HG03060 (cell line): ENCODE results near the gene CAMK2G.

ENCODE experiments used
- ATAC-seq: cut with Tn5 transposase; IDR thresholded peaks from one replicate; pipeline ENCODE4 v1.9.1; 2021; ENCODE audit warnings: low read depth, moderate number of reproducible peaks; ENCODE audit not compliant: unreplicated experiment

CAMK2G gene

DNA sequence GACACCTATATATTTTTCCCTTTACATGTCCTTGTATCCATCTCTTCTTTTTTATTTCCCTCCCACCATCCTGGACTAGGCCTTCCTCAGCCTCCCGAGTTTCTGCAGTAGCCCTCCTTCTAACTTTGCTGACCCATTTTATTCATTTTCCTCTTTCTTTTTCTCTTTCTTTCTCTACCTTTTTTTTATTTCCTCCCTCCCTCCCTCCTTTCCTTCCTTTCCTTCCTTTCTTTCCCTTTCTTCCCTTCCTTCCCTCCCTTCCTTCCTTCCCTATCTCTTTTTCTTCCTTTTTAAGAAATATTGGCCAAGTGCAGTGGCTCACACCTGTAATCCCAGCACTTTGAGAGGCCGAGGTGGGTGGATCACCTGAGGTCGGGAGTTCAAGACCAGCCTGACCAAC lies 9.7 kb upstream of the CAMK2G start:
- ATAC-seq: no peak

DNA sequence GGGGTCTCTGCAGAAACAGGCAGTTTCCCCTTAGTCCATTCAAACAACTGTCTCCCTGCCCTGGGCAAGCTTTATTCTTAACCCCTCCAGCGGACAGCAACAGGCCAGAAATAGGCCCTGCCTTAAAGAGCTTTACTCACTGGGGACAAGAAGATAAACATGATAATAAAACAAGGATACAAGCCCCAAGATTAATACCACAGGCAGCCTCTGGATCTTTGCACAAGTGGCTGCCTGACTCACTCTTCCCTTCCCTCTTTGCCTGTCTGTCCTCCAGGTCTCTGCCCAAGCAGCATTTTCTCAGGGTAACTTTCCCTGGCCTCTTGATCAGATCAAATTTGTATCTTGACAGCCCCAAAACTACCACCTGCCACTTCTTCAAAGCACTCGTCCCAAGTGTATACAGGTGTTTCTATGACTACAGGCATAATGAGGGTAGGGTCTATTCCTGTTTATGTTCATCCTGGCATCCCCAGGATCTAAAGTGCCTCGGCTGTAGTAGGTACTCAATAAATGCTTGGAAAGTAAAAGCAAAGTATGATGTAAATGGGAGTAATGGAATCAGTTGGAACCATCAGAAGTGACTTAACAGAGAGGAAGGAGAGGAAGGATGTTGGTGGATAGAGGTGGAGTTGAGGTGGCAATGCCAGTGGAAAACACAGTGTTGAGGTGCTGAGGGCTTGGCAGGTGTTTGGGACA lies 7.0 kb upstream of the CAMK2G start:
- no peak for ATAC-seq

DNA sequence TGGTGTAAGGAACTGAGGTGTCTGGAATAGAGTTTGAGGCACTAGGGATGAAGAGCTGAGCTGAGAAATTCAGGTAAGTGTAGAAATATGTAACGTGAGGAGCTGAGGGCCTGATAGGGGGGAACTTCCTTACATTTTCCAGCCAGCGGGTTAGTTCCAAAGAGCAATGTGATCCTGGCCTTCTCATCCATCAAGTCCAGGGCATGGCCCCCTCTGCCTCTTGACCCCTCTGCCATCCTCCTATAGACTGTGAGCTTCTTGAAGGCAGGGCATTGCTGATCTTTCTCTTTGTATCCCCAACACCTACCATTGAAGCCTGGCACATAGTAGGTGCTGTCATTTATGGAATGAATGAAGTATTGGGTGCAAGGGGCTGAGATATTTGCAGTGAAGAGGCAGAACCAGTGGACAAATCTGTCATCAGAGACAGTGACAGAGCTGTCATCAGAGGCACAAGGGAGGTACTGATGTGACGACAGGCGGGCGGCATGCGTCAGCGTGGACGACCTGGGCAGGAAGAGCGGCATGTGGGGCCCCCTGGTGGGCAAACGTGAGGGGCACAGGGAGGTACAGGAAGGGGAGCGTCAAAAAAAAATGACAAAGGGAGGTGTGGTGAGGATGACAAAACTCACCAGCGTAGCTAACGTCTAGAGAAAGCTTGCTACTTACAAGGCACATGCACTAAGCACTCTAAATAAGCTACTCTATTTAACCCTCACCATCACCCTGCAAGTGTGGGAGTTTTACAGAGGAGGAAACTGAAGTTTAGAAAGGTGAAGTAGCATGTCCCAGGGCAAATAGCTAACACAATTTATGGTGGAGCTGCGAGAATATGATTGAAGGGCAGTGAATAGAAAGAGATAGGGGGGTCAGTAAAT lies 5.2 kb upstream of the CAMK2G start:
- peak; percentile 57 for ATAC-seq

DNA sequence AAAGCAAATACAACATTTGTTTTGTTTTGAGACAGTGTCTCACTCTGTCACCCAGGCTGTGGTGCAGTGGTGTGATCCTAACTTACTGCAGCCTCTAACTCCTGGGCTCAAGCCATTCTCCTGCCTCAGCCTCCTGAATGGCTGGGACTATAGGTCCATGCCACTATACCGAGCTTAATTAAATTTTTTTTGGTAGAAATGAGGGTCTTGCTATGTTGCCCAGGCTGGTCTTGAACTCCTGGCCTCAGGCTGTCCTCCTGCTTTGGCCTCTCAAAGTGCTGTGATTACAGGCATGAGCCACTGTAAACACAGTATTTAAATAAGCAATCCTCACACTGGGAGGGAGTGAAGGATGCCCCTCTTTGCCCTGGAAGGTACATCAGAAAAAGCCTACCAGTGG lies 4.0 kb upstream of the CAMK2G start:
- no peak for ATAC-seq

DNA sequence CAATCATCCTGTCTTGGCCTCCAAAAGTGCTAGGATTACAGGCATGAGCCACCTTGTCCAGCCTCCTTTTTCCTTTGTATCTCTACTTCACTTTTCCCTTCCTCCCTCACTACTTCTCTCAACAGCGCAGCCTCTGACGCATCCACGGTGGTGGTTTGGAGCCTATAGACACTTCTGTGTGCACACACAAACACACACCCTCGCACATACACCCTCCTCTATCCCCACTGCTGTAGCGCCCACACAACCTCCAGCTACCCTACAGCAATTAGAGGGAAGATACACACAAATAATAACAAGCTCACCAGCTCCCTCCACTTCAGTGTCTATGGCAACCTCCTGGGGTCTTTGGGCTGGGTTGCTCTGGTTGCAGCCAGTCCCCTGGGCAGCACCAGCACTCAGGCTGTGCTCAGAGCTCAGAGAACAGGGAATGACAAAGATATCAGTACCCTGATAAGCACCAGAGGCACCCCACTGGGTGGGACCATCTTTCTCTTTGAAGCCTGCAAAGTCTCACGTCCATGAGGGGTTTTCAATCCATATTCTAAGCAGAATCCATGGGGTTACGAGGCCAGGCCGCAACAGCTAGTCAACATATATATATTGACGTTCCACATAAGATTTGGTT lies 3.3 kb upstream of the CAMK2G start:
- ATAC-seq: no peak

DNA sequence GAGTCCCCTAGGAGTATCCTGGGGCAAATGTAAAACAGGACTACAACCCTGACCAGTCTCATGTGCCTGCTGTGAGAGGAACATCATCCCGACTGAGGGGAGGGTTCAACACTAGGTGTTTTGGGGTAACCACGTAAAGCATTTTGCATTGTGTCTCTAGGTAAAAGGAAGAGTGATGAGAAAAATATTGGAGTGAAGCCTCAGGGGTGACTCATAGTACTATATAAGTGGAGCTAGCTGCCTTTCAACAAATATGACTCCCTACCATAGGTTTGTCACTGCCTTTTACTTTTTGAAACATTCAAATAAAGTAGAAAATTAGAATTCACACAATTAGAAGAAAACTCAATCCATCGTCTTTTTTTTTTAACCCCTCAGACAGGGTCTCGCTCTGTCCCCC lies 2.6 kb upstream of the CAMK2G start:
- no peak for ATAC-seq

DNA sequence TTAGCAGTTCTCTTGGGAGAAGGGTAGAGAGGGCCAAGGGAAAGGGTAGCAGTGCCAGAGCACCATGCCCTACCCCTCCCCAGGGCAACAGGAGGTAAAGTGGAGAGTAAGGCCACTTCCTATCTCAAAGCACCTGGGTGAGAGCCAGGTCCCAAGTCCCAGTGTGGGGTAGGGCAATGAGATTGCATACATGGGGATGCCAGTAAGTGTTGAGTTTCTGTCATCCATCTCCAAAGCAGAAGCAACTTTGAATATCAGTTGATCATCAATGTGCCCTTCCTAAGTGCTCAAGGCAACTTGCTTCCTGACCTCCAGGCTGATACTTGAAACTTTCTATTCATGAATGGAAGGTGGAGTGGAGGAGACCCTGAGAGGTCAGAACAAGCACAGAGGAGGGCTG lies 2.2 kb upstream of the CAMK2G start:
- ATAC-seq: no peak

DNA sequence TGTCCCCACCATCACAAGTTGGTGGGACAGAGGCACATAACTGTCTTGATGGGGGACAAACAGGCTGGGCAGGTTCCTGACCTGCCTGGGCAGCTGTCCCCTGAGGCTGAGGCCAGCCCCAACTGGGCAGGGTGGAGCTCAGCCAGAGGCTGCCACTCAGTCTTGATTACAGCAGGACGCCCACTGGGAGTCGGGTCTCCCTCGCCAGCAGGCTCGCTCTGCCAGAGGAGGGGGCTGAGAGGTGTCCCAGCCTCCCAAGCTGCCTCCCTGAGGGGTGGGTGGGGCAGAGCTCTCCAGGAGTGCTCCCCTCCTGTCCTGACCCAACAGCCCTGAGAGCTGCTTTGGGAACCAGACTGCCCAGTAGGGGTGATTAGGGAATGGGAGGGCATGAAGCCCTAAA lies 1.8 kb upstream of the CAMK2G start:
- ATAC-seq: no peak

DNA sequence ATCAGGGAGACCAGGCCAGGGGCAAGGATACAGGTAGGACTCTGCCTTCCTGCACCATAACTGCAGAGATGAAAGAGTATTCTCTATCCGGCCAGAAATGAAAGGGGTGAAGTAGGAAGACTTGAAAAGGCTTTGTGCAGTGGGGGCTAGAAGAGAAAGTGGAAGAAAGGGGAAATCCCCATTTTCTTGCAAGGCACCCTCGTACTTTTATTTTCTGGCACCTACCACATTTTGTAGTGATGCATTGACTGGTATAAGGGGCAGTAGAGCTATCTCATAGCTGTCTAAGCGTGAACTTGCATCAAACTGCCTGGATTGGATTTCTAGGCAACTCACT lies 752 bp upstream of the CAMK2G start:
- ATAC-seq: no peak

DNA sequence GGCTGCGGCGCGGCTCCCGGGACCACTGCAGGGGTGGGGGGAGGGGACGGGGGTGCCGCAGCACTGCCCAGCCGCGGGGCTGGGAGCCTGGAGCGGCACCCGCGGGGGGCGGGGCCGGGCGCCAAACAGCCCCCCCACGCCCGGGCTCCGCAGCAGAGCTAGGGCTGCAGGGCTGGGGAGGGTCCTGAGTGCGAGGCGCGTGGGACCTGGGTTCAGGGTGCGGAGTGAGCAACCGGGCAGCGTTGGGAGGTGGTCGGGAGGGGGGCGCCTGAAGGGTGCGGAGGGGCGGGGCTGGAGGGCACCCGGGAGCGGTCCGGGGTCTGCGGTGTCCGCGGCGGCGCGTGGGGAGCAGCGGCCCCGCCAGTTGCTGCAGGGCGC lies 528 bp downstream of the CAMK2G start:
- ATAC-seq: no peak

DNA sequence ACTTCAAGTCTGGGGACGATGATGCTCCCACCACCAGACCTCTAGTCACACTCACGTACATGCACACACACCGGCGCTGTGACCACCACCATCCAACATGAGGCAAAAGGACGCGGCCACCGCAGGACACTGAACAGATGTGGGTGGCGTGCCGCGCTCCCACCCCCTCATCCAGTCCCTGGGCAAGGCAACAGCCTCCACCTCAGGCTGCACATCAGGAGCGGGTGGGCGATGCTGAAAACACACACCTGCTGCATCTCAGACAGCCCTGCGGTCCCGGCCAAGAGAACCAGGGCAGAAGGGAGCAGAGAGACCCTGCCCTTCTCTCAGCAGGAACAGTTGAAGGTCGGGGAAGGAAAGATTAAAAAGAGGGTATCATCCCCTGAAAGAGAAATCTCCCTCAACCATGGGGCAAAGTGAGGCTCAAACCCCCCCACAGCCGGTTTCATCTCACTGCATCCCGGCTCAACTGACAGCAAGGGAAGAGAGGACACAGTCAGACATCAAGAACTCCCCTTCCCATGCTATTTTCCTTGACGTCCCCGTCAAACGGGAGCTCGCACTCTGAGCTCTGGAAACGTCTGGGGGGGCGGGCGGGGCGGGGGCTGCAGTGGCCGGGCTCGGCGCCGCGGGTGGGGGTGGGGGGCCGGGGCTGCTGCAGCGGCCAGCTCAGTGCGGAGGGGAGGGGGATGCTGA lies 1.1 kb downstream of the CAMK2G start:
- no peak for ATAC-seq

DNA sequence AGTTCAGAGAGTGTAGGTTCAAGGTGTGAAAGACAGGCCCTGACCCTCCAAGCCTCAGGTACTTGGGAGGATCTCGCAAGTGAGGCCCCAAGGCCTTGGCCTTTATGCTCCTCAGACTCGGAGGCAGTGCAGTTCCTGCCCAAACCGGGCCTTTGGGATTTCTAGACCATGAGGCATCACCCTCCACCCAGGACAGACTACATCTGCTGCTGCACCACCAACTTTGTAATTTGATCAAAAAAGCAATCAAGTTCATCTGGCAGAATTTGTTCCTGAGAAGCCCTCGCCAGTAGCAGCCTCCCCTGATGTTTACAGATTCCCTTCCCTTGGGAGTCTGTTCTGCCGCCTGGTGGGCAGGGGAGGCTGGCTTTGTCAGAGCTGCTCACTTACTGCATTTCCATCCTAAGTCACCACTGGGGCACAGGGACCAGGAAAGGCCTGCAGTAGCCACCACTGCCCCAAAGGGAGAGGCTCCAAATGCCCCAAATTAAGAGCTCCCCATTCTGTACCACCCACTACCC lies 2.1 kb downstream of the CAMK2G start:
- no peak for ATAC-seq

DNA sequence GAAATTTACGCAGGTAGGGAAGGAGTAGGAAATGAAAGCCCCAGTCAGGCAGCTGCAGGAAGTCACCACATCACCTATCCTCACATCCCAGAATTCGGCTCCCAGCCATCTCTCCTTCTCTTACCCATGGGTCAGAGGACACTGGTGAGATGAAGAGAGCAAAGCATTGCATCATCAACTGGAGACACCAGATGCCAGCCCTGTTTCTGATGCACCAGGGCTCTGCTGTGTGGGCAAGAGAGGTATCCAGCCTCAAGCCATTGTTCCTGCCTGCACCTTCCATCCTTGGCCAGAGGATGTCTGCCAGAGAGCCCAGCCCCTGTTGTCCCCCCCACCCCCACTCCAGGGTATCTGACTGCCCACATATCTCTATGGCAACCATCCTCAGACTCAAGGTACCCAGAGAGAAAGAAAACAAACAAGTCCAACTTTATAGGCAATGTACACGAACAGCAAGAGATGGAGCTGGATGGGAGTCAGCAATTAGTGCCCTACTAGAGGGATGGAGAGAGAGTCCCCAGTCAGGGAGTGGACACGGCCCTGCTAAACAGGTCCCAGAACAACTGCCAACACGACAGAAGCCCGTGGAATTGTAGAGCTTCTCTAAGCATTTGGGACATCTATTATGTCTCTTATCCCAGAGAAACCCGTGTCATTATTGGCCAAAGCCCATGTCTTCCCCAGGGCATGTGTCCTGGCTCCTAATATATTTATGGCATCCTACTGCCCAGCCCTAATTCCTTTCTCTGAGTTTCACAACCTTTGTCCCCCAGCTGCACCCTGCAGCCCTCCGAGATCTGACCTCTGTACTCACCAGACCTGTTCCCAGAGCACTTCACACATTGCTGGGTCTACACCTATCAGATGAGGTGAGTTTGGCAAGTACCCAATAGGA lies 2.8 kb downstream of the CAMK2G start:
- no peak for ATAC-seq

DNA sequence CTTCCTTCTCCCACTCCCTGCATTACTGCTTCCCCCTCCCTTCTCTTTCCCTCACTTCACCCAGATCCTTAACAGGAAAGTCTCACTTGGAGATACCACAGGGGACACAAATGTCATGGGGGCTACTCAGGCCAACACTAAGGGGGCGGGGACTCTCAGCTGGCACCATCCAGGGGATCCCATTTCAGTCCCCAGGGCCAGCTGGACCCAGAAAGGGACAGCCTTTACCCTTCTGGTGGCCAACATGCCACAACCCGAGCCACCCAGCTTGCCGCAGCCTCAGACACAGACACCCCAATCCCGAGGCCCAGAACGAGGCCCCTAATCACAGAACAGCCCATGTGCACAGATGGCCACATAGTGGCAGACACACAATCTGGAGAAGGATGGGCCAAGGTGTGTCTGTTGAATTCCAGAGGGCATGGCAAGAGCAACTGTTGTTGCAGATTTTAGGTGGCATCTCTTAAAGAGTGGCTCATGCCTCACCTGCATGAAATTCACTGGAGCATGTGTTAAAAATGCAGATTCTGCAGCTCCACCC lies 5.6 kb downstream of the CAMK2G start:
- ATAC-seq: no peak

DNA sequence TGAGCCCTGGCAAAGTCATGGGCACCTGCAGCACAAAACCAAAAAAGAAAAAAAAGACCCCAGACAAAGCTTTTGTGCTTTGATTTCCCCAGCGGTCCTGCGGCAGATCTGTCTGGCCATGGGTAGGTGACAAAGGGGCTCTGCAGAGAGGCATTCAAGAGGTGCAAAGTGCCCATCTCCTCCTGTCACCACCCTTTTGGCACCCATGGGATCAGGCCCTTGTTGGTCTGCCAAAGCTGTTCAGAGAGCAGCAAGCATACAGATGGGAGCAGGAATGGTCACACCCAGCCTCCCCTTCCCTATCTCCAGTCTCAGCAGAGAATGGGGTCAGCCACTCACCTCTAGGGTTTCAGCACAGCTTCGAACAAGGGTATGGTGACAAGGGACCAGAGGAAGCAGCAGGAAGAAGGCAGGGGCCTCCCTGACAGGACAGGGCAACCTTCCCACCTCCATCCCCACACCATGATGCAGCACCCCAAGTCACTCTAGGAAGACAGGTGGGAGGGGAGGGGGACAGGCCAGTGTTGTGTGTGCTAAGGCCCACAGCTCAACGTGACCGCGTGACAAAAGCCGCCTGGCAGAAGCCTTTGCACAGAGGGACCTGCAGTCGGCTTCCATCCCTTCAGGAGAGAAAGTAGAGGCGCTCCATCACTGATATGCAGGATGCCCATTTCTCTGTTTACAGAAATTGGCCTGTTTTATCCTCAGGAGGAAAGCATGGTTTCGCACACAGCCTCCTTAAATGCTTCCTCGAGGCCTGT lies 6.3 kb downstream of the CAMK2G start:
- ATAC-seq: no peak

DNA sequence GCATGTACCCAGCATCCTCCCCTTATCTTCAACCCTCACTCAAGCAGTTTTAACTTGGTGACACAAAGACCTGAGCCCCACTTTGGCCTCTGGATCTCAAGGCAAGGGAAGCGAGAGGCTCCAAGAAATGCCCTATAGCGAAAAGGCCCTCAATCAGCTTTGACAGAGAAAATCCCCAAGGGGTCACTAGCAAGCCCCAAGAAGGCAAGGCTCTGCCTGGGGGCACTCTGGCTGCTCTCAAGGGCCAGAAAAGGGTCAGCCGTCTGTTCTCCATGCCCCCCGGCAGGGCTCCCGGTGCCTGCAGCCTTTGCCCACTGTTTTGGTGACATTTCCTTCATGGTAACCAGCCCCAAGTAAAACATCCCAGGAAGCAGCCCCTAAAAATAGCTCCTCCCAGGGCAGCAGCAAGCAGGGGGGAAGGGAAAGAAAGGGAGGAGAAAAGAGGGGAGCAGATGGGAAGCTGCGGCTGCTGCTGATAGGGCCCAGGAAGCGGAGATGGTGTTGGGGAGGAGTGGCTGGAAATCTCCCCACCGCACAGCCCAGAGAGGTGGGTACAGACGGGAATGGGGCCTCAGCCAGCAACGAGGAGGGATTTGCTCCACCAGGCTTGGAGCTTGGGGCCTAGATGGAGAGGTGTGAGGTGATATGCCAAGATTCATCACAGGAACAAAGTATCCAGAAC lies 7.1 kb downstream of the CAMK2G start:
- ATAC-seq: no peak

DNA sequence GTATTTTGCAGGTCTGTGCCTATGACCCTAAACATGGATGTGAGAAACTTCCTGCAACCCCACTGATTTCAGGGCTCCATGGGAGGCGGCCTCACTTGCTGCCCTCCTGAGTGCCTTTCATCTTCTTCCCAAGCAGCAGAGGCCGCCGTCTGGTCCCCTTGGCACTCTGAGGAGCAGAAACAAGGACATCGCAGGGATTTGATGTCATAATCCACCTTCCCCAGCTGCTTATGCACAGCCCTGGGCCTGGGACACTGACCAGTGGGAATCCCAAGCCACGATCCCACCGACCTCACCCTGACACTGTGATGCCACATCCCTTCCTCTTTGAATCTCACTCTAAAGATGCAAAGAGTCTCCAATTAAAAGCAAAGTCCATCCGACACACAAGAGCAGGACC lies 7.7 kb downstream of the CAMK2G start:
- no peak for ATAC-seq
